NCI-H2227 treated with DMSO at 0.1 percent for 48 hours (cell line): ENCODE data around the gene EHD2.
"Not testable (repeated sequence)": the region's sequence is repeated elsewhere in the genome, so short reads cannot be mapped to it uniquely, and the experiment has no call there.

Experiments used
- DNase-seq: peaks from one replicate; lab custom pipeline; 2025; lab: John Stamatoyannopoulos, UW

Gene EHD2, protein sequence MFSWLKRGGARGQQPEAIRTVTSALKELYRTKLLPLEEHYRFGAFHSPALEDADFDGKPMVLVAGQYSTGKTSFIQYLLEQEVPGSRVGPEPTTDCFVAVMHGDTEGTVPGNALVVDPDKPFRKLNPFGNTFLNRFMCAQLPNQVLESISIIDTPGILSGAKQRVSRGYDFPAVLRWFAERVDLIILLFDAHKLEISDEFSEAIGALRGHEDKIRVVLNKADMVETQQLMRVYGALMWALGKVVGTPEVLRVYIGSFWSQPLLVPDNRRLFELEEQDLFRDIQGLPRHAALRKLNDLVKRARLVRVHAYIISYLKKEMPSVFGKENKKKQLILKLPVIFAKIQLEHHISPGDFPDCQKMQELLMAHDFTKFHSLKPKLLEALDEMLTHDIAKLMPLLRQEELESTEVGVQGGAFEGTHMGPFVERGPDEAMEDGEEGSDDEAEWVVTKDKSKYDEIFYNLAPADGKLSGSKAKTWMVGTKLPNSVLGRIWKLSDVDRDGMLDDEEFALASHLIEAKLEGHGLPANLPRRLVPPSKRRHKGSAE

DNA sequence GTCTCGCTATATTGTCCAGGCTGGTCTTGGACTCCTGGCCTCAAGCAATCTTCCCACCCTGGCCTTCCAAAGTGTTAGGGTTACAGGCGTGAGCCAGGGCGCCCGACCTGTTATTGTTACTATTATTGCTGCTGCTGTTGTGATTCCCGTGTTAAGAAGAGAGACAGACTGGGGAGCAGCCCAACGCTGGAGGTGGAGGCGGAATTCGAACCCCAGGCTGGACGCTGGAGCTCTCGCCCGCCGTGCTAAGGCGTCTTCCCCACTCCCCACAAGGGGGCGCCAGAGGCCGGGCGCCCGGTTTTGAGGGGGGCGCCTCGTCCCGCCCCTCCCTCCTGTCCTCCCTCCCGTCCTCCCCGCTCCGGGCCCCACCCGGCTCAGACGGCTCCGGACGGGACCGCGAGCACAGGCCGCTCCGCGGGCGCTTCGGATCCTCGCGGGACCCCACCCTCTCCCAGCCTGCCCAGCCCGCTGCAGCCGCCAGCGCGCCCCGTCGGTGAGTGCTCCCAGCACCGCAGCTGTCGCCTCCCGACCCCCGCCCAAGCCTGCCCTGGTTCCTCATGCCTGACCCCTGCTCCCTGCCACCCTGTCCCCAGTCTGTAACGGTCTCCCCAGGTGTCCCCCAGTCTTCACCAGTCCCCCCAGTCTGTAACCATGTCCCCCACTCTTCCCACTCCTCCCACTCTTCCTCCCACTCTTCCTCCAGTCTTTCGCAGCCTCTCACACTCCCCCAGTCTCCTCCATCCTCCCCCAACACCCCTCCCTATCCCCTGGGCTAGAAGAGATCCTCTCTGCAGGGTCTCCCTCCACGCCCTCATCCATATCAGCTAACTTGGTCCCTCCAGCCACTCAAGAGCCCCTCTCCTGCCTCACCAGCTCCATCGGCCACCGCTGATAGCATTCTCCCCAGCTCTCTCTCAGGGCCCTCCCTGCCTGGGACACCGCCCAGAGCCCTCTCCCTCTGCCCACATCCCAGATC, at the start of gene EHD2:
Gene EHD2, plus strand, starts transcription at position 377 of the 976 bp plus-strand sequence. CDS start 3,191 bp downstream, outside the sequence.
- DNase-seq: peak; percentile 8

DNA sequence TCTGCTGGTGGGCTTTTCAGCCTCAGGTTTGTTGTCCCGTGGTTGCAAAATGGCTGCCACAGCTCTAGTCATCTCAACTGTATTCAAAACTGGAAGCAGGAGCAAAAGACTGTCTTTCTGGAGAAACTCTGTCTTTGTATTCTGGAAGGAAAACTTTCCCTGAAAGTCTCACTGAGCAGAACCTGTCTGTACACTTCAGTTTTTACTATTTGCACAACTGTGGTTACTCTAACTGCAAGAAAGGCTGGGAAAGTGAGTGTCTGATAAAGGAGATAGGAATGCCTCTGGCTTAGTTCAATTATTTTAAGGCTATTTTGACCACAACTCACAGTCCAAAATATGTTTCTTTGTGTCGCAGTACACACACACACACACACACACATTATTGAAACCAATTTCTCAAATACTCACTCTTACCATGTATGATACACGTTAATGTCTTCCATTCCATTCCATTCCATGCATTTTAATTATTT, 49.7 kb upstream of the EHD2 start:
- DNase-seq: no peak

- DNase-seq: no peak
Observed at GRCh38 chr19:47663911-47664771, 49.1 kb upstream of the EHD2 start.

DNA sequence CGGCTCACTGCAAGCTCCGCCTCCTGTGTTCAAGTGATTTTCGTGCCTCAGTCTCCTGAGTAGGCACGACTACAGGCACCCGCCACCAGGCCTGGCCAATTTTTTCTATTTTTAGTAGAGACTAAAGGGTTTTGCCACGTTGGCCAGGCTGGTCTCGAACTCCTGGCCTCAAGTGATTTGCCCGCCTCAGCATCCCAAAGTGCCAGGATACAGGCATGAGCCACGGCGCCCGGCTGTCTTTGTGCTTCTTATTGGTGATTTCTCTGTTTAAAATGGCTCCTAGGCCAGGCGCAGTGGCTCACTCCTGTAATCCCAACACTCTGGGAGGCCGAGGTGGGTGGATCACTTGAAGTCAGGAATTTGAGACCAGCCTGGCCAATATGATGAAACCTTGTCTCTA, 44.7 kb upstream of the EHD2 start:
- not testable (repeated sequence) for DNase-seq

DNA sequence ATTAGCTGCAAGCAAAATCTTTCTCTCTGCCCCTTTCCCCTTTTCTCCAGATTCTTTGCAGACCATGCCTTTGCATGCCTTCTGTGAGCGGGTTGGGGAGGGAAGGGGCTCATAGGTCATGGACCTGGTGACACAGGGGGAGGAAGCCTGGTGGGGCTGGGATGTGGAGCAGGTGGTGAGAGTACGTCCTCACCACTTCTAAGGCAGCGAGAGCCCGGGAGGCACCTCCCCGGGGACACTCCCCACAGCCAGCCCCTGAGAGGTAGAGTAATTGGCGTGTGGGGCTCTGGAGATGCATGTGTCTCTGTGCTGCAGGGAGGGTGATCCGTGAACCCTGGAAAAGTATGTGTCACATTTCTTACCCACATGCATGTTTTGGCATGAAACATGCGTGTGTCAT, 42.5 kb upstream of the EHD2 start:
- DNase-seq: no peak

DNA sequence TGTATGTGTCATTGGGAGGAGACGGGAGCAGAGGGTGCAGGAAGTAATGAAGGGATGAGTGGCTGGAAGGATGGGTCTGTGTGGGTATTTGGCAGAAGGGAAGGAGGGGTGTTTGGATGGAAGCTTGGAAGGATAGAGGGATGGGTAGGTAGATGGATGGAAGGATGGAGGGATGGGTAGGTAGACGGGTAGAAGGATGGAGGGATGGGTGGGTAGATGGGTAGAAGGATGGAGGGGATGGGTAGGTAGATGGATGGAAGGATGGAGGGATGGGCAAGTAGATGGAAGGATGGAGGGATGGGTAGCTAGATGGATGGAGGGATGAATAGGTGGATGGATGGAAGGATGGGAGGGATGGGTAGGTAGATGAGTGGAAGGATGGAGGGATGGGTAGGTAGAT, 41.7 kb upstream of the EHD2 start:
- DNase-seq: no peak

DNA sequence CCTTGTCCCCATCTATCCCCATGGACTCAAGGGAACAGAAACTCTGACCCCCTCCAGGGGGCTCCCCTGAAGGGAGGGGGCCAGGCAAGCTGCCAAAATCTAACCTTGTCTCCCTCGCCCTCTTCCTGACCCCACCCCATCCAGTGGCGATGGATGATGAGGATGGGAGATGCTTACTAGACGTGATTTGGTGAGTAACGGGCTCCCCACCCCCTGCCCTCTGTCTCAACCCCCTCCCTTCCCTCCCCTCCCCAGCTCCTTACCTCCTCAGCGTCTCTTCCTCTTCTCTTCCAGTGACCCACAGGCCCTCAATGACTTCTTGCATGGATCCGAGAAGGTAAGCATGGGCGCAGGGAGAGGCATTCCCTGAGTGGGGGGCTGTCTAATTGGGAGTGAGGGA, 39.8 kb upstream of the EHD2 start:
- DNase-seq: no peak

- DNase-seq: no peak
Observed at GRCh38 chr19:47674548-47674947, 38.7 kb upstream of the EHD2 start.

DNA sequence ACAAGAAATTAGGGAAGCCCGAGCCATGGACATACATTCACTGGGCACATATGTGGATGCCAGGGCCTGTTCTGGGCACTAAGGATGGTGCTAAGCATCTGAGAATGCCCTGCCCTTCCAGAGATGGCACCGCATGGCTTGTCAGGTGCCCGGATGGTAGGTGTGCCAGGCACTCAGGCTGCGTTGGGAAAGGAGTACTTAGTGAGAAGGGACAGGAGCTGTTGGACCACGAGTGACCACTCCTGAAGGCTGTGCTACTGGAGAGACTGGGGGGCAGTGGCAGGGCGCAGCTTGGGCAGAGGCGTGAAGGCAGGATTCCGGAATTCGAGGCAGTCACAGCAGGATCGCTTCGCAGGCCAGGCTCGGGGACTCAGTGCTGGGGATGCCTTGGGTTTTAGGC, 38.0 kb upstream of the EHD2 start:
- no peak for DNase-seq

- DNase-seq: no peak
Observed at GRCh38 chr19:47675859-47676258, 37.4 kb upstream of the EHD2 start.

DNA sequence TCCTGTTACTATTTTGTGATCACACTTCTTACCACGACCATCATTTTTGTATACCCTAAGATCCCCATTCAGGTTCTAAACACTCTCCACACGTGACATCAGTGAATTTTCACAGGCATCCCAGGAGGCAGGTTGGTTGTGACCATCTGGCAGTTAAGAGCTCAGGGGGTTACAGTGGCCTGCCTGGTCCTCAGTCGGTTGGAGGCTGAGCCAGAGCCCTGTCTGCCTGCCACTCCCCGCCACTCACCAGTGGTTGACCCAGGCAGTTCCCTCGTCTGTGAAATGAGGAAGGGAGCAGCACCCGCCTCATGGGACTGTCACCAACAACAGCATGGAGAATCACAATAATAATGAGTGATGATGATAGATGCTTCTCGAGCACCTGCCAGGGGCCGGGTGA, 36.4 kb upstream of the EHD2 start:
- no peak for DNase-seq

DNA sequence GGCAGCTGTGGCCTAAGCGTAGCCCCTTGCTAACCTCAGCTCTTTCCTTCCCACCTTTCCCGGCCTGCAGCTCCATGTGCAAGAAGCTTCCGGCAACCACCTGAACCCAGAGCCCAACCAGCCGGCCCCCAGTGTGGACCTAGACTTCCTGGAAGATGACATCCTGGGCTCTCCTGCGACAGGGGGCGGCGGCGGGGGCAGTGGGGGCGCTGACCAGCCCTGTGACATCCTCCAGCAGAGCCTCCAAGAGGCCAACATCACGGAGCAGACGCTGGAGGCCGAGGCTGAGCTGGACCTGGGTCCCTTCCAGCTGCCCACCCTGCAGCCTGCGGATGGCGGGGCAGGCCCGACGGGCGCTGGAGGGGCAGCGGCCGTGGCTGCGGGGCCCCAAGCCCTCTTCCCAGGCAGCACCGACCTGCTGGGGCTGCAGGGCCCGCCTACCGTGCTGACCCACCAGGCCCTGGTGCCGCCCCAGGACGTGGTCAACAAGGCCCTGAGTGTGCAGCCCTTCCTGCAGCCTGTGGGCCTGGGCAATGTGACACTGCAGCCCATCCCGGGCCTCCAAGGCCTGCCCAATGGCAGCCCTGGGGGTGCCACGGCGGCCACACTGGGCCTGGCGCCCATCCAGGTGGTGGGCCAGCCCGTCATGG, 33.8 kb upstream of the EHD2 start:
- DNase-seq: no peak

DNA sequence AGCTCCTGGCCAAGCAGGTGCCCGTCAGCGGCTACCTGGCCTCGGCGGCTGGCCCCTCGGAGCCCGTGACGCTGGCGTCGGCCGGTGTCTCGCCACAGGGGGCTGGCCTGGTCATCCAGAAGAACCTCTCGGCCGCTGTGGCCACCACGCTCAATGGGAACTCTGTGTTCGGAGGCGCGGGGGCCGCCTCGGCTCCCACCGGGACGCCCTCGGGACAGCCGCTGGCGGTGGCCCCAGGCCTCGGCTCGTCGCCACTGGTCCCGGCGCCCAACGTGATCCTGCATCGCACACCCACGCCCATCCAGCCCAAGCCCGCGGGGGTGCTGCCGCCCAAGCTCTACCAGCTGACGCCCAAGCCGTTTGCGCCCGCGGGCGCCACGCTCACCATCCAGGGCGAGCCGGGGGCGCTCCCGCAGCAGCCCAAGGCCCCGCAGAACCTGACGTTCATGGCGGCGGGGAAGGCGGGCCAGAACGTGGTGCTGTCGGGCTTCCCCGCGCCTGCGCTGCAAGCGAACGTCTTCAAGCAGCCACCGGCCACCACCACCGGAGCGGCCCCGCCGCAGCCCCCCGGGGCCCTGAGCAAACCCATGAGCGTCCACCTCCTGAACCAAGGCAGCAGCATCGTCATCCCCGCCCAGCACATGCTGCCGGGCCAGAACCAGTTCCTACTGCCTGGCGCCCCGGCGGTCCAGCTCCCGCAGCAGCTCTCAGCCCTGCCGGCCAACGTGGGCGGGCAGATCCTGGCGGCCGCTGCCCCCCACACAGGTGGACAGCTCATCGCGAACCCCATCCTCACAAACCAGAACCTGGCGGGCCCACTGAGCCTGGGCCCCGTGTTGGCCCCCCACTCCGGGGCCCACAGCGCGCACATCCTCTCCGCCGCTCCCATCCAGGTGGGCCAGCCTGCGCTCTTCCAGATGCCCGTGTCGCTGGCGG, 33.0 kb upstream of the EHD2 start:
- DNase-seq: no peak

- no peak for DNase-seq
Observed at GRCh38 chr19:47680858-47681332, 32.3 kb upstream of the EHD2 start.

DNA sequence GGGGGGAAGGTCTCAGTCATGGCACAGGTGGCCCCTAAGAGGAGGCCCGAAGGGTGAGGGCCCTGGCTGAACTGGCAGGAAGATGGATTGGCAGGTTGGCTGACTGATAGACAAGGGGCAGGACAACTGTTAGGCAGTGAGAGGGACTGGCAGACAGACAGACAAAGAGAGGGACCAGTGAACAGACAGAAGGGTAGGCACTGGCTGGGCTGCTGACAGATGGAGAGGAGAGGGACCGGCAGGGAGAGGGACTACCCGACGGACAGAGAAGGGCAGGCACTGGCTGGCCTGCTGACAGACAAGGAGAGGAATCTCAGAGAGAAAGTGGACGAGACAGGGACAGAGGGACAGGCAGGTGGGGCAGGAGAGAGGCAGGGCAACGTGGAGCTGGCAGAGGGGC, 31.8 kb upstream of the EHD2 start:
- no peak for DNase-seq

DNA sequence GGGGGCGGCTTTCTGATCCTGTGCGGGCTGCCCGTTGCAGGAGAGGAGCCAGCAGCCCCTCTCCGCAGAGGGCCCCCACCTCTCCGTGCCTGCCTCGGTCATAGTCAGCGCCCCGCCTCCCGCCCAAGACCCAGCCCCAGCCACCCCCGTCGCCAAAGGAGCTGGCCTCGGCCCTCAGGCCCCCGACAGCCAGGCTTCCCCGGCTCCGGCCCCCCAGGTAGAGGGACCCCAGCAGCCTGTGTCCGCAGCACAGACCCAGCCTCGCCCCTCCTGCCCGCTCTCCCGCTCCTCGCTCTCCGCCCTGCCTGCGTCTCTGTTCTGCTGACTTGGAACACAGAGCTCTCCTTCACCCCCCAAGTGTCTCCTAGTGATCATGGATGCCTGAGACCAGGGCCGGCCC, 31.3 kb upstream of the EHD2 start:
- no peak for DNase-seq

- no peak for DNase-seq
Observed at GRCh38 chr19:47682939-47683338, 30.3 kb upstream of the EHD2 start.

DNA sequence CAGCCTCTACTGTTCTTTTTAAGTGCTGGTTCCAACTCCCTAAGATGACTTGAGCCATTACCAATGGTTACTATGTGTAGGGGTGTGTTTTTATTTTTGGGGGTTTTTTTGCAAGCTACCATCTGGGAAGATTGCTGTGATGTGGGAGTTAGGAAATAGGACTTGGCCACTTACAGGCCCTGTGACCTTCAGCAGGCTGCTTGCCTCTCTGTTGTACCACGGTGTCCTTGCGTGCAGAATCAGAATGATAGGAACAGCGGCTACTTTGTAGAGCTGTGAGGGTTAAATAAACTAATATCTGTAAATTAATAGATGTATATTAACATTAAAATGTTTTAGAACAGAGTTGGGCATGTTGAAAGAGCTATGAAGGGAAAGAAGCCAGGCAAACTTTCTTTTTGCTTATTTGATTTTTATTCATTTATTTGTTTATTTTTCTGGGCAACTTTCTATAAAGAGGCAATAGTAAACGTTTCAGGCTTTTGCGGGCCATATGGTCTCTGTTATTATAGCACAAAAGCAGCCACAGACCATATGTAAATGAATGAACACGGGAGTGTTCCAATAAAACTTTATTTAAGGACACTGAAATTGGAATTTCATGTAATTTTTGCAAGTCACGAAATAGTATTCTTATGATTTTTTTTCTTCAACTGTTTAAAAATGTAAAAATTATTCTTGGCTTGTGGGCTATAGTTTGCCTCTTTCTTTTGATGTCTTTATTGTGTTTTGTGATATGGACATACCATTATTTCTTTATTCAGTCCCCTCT, 26.4 kb upstream of the EHD2 start:
- no peak for DNase-seq

DNA sequence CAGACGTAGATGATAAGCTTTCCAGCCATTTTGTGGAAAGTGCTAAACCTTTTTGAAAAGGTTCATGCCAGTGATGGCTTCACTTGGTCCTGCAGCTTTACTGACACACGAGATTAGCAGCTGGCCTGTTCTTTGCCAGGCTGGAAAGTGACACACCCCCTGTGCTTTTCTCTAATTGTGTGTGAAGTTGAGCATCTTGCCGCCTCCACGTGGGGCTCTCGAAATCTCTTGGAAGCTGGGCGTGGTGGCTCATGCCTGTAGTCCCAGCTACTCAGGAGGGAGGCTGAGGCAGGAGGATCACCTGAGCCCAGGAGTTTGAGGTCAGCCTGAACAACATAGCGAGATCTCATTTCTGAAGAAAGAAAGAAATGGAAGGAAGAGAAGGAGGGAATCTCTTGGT, 25.3 kb upstream of the EHD2 start:
- DNase-seq: no peak
